ENCODE data around the gene TKTL1.
"Not testable (repeated sequence)": the region's sequence is repeated elsewhere in the genome, so short reads cannot be mapped to it uniquely, and the experiment has no call there.

TKTL1 gene, protein sequence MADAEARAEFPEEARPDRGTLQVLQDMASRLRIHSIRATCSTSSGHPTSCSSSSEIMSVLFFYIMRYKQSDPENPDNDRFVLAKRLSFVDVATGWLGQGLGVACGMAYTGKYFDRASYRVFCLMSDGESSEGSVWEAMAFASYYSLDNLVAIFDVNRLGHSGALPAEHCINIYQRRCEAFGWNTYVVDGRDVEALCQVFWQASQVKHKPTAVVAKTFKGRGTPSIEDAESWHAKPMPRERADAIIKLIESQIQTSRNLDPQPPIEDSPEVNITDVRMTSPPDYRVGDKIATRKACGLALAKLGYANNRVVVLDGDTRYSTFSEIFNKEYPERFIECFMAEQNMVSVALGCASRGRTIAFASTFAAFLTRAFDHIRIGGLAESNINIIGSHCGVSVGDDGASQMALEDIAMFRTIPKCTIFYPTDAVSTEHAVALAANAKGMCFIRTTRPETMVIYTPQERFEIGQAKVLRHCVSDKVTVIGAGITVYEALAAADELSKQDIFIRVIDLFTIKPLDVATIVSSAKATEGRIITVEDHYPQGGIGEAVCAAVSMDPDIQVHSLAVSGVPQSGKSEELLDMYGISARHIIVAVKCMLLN

DNA sequence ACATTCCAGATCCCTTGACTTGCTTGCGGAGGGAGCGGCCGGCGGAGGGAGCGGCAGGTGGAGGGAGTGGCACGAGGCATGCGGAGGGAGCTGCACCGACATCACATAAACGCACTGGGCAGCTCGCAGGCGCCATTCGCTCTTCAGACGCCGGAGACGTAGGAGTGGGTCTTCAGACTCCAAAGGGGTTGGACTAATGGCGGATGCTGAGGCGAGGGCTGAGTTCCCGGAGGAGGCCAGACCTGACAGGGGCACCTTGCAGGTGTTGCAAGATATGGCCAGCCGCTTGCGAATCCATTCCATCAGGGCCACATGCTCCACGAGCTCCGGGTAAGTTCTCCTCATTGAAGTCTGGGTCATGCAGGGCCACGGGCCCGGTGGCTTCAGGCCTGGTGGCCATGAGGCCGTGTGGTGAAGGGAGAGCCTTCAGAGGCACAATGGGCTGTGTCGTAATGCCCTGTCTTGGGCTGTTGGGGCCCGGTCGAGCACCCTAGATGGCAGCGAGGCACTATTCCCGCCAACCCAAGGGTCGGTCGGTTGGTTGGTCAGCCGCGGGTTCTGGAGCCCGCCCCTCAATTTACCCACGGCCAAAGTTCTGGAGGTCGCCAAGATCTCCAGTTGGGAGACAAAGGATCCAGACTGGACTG is at the start of gene TKTL1:
Gene TKTL1, plus strand, starts transcription at position 132 of the 647 bp plus-strand sequence. Its CDS starts 65 bp downstream, at position 197.
- TF ChIP-seq, protein P1, sequence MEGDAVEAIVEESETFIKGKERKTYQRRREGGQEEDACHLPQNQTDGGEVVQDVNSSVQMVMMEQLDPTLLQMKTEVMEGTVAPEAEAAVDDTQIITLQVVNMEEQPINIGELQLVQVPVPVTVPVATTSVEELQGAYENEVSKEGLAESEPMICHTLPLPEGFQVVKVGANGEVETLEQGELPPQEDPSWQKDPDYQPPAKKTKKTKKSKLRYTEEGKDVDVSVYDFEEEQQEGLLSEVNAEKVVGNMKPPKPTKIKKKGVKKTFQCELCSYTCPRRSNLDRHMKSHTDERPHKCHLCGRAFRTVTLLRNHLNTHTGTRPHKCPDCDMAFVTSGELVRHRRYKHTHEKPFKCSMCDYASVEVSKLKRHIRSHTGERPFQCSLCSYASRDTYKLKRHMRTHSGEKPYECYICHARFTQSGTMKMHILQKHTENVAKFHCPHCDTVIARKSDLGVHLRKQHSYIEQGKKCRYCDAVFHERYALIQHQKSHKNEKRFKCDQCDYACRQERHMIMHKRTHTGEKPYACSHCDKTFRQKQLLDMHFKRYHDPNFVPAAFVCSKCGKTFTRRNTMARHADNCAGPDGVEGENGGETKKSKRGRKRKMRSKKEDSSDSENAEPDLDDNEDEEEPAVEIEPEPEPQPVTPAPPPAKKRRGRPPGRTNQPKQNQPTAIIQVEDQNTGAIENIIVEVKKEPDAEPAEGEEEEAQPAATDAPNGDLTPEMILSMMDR (conservative IDR thresholded peaks at IDR 0.05) = no peak
- no peak within 1 kb of the TSS for H3K27ac ChIP-seq

DNA sequence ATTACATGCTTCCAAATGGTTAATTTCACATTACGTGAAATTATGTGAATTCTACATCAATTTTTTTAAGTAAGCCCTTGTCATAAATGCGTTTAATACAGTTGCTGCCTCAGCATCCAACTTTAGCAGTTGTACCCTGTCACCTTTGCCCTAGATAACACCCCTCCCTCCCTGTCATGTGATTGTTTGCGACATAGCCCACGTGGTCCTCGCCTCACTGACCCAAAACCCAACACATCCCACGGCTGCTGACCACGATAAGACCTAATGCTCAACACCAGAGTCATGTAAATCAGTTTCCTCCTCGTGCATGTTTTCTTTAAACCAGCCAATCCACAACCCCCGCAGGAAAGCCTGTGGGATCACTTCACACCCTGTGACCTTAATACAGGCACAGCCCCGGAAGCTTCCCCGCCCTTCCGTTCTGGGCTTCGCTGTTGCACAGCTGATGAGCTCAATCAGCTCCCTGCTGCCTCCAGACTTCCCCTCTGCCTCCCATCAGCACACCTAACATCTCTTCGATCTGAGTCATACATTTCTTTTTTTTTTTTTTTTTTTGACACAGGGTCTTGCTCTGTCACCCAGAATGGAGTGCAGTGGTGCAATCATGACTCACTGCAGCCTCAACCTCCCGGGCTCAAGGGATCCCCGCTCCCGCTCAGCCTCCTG is 48.1 kb upstream of the TKTL1 start:
- not testable (repeated sequence) for H3K27ac ChIP-seq

DNA sequence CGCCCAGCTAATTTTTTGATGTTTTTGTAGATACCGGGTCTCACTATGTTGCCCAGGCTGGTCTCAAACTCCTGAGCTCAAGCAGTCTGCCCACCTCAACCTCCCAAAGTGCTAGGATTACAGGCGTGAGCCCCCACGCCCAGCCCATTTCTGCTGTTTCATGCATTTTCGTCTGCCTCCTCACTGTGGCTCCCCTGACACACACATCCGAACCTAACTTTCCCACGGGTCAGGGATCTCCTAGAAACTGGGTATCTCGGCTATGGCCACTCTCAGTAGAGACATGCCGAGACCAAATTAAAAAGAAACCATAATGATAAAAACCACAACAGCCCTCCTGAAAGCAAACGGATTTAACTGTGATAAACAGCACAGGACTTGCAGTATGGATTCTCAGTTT is 47.5 kb upstream of the TKTL1 start:
- H3K27ac ChIP-seq = not testable (repeated sequence)

DNA sequence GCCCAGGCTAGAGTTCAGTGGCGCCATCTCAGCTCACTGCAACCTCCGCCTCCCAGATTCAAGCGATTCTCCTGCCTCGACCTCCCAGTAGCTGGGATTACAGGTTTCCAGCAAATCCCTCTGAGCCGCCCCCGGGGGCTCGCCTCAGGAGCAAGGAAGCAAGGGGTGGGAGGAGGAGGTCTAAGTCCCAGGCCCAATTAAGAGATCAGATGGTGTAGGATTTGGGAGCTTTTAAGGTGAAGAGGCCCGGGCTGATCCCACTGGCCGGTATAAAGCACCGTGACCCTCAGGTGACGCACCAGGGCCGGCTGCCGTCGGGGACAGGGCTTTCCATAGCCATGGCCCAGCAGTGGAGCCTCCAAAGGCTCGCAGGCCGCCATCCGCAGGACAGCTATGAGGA is 38.3 kb upstream of the TKTL1 start, which contains the start of gene OPN1MW3:
Gene OPN1MW3, plus strand, starts transcription at position 301 of the 400 bp plus-strand sequence. Its CDS starts 38 bp downstream, at position 339.
- not testable (repeated sequence) for H3K27ac ChIP-seq

DNA sequence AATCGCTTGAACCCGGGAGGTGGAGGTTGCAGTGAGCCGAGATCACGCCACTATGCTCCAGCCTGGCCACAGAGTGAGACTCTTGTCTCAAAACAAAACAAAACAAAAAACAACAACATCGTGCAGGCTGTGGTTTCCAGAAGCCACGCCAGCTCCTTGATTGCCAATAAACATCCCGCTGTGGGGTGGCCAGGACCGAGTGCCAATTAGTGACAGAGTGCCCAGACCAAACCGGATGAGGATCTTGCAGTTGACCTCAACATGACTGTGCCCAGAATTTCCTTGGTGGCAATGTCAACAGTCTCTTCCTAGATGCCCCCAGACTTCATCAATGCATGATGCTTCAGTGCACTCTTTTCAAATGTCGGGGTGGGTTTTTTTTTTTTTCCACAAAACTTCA is 36.9 kb upstream of the TKTL1 start:
- H3K27ac ChIP-seq = not testable (repeated sequence)

DNA sequence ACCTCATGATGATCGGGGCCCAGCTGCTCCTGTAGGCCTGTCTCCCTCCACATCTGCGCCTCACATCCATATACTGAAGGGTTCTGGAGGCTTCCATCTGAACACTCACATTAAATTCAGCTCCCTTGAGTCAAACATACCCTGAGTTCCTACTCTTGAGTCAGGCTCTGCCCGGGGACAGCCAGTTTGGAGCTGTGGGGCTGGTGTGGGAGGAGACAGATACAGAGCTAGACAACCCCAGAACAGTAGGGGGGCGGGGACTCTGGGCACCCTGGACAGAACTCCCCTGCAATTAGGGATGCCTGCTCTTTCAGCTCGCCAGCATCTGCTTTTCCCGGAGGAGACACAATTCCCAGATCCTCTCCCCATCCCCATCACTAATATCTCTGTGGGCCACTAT is 32.5 kb upstream of the TKTL1 start:
- not testable (repeated sequence) for H3K27ac ChIP-seq

DNA sequence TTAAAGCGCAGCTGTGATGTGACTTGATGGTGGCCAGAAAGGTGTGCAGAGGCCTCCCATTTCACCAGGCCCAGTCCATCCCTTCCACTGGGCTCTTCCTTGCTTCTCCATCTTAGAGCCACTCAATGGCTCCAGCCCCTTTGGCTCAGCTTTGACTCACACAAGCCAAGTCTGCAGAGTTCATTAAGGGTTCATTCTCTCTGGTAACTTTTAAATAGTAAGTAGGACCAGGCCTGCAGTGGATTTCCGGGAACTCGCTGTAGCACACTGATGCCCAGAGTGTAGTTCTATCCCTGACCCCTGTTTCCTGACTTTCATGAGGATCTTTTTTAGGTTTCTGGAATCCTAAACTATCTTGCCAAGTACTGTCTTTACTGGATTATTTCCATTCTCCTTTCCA is 26.4 kb upstream of the TKTL1 start:
- H3K27ac ChIP-seq = not testable (repeated sequence)

DNA sequence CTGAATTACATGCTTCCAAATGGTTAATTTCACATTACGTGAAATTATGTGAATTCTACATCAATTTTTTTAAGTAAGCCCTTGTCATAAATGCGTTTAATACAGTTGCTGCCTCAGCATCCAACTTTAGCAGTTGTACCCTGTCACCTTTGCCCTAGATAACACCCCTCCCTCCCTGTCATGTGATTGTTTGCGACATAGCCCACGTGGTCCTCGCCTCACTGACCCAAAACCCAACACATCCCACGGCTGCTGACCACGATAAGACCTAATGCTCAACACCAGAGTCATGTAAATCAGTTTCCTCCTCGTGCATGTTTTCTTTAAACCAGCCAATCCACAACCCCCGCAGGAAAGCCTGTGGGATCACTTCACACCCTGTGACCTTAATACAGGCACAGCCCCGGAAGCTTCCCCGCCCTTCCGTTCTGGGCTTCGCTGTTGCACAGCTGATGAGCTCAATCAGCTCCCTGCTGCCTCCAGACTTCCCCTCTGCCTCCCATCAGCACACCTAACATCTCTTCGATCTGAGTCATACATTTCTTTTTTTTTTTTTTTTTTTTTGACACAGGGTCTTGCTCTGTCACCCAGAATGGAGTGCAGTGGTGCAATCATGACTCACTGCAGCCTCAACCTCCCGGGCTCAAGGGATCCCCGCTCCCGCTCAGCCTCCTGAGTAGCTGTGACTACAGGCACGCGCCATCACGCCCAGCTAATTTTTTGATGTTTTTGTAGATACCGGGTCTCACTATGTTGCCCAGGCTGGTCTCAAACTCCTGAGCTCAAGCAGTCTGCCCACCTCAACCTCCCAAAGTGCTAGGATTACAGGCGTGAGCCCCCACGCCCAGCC is 10.9 kb upstream of the TKTL1 start:
- H3K27ac ChIP-seq = not testable (repeated sequence)

DNA sequence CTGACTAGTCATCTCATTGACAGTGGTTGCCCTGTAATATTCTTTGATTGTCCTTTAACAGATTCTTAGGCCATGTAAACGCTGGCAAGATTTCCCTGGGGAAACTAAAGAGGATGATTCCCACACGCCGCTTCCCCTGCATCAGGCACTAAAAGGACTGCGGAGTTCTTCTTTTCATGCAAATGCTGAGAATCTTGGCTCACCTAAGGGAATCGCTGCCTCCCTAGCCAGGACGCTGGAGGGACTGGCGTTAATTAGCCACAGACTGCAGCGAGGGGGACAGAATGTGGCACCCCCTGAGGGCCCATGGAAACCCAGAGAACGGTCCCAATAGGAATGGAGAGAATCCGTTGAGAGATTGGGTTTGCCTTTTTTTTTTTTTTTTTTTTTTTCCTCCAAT is 9.2 kb upstream of the TKTL1 start:
- not testable (repeated sequence) for H3K27ac ChIP-seq

DNA sequence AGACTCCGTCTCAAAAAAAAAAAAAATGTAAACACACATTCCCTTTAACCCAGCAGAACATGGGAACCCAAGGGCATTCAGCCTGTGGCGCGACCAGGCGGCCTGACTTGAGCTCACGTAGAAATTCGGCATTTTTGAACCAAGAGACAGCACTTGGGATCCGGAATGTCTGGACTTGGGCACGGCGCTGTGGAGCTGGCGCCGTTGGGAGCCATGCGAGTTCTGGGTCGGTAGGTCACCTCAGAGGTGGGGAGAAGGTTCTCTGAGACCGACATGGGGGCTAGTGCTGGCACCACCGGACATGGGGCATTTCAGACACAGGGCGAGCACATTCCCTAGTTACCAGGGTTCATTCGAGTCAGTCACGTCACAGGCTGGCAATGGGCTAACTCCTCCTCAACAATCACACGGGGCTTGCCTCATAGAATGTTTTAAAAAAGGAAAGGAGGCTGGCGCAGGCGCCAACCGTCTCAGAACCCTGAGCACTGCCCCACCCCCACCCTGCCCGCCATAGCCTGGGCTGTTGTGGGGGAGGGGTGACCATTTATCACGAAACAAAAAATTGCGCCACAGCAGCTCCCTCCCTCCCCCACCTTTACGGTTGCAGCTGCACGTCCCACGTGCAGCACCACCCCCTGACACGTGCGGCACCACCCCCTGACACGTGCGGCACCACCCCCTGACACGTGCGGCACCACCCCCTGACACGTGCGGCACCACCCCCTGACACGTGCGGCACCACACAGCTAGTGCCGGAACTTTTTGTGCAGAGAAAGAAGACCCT is 612 bp upstream of the TKTL1 start, which contains the start of gene TEX28:
Gene TEX28, minus strand, starts transcription at position 334 of the 784 bp plus-strand sequence. CDS start 3,007 bp downstream, outside the sequence.
- TF ChIP-seq, protein P1 (conservative IDR thresholded peaks at IDR 0.05) = no peak
- no peak within 1 kb of the TSS for H3K27ac ChIP-seq

DNA sequence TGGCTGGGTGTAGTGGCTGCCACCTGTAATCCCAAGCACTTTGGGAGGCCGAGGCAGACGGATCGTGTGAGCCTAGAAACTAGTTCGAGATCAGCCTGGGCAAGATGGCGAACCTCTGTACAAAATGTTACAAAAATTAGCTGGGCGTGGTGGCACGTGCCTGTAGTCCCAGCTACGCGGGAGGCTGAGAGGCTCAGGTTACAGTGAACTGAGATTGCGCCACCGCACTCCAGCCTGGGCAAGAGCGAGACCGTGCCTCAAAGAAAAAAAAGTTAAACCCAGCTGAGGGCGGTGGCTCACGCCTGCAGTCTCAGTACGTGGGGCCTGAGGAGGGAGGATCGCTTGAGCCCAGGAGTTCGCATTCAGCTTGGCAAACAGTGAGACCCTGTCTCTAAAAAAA is 1.1 kb downstream of the TKTL1 start:
- TF ChIP-seq, protein P1 (conservative IDR thresholded peaks at IDR 0.05) = no peak

More for the DNA sequence above, 1.1 kb downstream of the TKTL1 start:
- H3K27ac ChIP-seq = no peak overlapping the region

Data from VCaP (cell line).